ENCODE results near the gene IDH2.

- TF ChIP-seq CTCF (optimal IDR thresholded peaks at IDR 0.05 in 1 of 3, IDR thresholded peaks at IDR 0.05 in 1 of 3, conservative IDR thresholded peaks at IDR 0.05 in 1 of 3; ENCODE audit: extremely low read depth in 1 of 3, insufficient read depth in 2 of 3, low read length in 3 of 3) = no peak
- no peak for TF ChIP-seq EZH2 (IDR thresholded peaks at IDR 0.05; ENCODE audit: low read length)
Measured at GRCh38 chr15:90037961-90038631, 64.2 kb downstream of the IDH2 start.
